ENCODE measurements around the gene MRPL20. TPM values are rescaled to one million over a fixed set of nuclear protein-coding genes. Genes with fewer than 3 reads are reported as not detected.
A peak's percentile ranks its signal among the peaks of the same experiment; 100 is the strongest.
"Not testable (repeated sequence)": the region's sequence is repeated elsewhere in the genome, so short reads cannot be mapped to it uniquely, and the experiment has no call there.

Gene MRPL20
- total RNA-seq, 4 donors from 2014 or later, result 83.4 to 122 (median 106) TPM

DNA sequence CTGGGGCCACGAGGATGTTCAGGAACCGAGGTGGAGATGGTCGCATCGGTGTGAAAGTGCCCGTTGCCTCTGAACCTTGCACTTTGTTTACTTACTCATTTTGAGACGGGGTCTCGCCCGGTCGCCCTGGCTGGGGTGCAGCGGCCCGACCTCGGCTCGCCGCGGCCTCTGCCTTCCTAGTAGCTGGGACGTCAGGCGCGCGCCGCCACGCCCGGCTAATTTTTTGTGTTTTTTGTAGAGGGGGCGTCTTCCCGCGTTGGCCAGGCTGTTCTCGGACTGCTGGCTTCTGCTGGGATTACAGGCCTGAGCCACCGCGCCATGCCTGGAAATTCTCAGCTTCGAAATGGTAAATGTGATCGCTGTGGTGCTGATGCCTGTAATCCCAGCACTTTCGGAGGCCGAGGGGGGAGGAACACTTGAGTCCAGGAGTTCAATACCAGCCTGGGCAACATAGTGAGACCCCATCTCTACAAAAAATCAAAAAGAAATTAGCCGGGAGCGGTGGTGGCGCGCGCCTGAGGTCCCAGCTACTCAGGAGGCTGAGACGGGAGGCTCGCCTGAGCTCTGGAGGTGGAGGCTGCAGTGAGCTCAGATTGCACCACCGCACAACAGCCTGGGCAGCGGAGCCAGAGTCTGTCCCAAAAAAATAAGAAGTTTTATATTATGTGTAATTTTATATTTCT is 684 bp upstream of the MRPL20 start:
- no peak for DNase-seq (ENCODE audit: low spot score in 2 of 2)
- no peak for TF ChIP-seq POLR2A (IDR thresholded peaks at IDR 0.05)
- TF ChIP-seq CTCF (IDR thresholded peaks at IDR 0.05), result no peak
- 10 to 11% methylated on average over 40 to 41 of the region's 41 CpGs for WGBS, 2 donors
- H3K4me3 ChIP-seq (ENCODE audit: low read depth, poor library complexity, severe bottlenecking), result peak overlapping the region; percentile 95
- intact Hi-C loops (cut with DNase I; ENCODE audit: low total_unique reads), result no loop called here

- TF ChIP-seq POLR2A (IDR thresholded peaks at IDR 0.05), result no peak
- no peak for TF ChIP-seq CTCF (IDR thresholded peaks at IDR 0.05)
- 35 to 48% methylated on average over 36 to 43 of the region's 43 CpGs for WGBS, 2 donors
- intact Hi-C loops (cut with DNase I; ENCODE audit: low total_unique reads), result no loop called here
- H3K4me3 ChIP-seq (ENCODE audit: low read depth, poor library complexity, severe bottlenecking), result peak overlapping the region; percentile 95
- no peak for DNase-seq (ENCODE audit: low spot score in 2 of 2)
Measured at GRCh38 chr1:1406101-1406820, 832 bp downstream of the MRPL20 start.

- intact Hi-C loops (cut with DNase I; ENCODE audit: low total_unique reads), result no loop called here
- no peak for DNase-seq (ENCODE audit: low spot score in 2 of 2)
- no peak overlapping the region for H3K4me3 ChIP-seq (ENCODE audit: low read depth, poor library complexity, severe bottlenecking)
- 80 to 84% methylated on average over 7 of the region's 7 CpGs for WGBS, 2 donors
- TF ChIP-seq CTCF (IDR thresholded peaks at IDR 0.05), result no peak
- TF ChIP-seq POLR2A (IDR thresholded peaks at IDR 0.05), result no peak
Measured at GRCh38 chr1:1403653-1404052, 3.4 kb downstream of the MRPL20 start.

GRCh38 chr1:1402901-1403392 is 4.1 kb downstream of the MRPL20 start:
- DNase-seq (ENCODE audit: low spot score in 2 of 2); intact Hi-C loops (cut with DNase I; ENCODE audit: low total_unique reads); H3K4me3 ChIP-seq (ENCODE audit: low read depth, poor library complexity, severe bottlenecking): not testable (repeated sequence)
- WGBS, 2 donors, result 88 to 91% methylated on average over 9 of the region's 9 CpGs

GRCh38 chr1:1402072-1402900 is 4.8 kb downstream of the MRPL20 start:
- no peak for TF ChIP-seq CTCF (IDR thresholded peaks at IDR 0.05)
- no peak for TF ChIP-seq POLR2A (IDR thresholded peaks at IDR 0.05)
- DNase-seq (ENCODE audit: low spot score in 2 of 2), result no peak
- 51 to 52% methylated on average over 20 of the region's 20 CpGs for WGBS, 2 donors
- intact Hi-C loops (cut with DNase I; ENCODE audit: low total_unique reads), result no loop called here
- no peak overlapping the region for H3K4me3 ChIP-seq (ENCODE audit: low read depth, poor library complexity, severe bottlenecking)
